GM18507 (cell line): ENCODE results near the gene TSPAN15.
A peak's percentile ranks its signal among the peaks of the same experiment; 100 is the strongest.

Experiments used
- DNase-seq: peaks from one replicate; pipeline ENCODE4 v3.0.0; 2011; ENCODE audit warnings: low read depth; ENCODE audit not compliant: insufficient read length; ENCODE audit errors: extremely low spot score
- FAIRE-seq: peaks from 2 replicates; lab custom pipeline; 2011; peaks lifted over from hg19 to GRCh38; lab: Jason Lieb, UNC

The TSPAN15 gene

DNA sequence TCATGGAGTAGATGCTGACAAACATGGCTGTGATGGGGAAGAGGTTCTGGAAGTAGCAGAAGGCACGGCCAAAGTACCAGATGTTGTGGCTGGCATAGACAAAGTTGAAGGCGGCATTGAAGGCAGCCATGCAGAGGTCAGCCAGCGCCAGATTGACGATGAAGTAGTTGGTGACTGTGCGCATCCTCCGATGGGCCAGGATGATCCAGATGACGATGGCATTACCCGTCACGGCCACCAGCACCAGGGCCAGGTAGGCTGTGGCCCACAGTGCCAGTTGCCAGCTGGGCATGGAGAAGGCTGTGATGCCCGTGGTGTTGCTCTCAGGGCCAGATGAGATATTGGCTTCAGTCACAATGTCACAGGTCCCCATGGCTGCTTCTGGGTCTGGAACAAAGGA lies 35.3 kb upstream of the TSPAN15 start:
- DNase-seq (no peak), FAIRE-seq (no peak)

DNA sequence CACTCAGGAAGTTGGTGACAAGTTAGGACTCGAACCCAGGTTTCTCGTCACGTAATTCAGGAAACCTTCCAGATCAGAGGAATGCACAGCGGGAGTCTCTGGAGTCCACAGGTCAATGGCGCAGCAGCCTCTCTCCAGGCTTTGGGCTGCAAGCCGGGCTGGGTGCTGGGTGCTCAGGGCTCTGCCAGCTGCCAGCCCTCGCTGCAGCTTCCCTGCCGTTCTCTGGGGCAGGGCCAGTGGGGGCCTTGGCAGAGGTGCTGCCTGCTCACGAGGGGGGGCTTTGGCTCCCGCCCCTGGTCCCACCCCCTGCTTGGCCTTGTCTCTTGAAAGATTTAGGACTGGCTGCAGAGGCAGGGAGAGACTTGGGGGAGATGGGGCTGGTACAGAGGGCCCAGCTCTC lies 34.6 kb upstream of the TSPAN15 start, which contains the start of gene TACR2:
TACR2 (minus strand) TSS at position 224 of the 400 bp plus-strand sequence. CDS start 595 bp downstream, outside the sequence.
- DNase-seq (no peak), FAIRE-seq (no peak)

DNA sequence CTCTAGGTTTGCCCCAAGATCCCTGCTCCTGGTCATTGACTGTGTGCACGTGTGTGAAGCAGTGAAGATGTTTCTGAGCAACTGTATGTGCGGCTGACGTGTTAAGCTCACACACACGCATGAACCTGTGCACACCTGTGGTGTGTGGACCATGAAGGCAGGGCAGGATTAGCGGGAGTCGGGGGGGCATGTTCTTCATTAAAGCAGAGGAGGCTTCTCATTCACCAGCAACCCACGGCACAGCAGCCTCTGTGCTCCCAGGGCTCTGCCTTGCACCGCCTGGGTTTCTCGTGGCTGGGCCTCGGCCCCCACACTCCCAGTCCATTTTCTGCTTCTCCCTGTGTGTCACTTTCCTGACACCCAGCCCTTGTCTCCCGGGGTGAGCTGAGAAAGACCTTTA lies 33.7 kb upstream of the TSPAN15 start:
- no peak for FAIRE-seq

DNA sequence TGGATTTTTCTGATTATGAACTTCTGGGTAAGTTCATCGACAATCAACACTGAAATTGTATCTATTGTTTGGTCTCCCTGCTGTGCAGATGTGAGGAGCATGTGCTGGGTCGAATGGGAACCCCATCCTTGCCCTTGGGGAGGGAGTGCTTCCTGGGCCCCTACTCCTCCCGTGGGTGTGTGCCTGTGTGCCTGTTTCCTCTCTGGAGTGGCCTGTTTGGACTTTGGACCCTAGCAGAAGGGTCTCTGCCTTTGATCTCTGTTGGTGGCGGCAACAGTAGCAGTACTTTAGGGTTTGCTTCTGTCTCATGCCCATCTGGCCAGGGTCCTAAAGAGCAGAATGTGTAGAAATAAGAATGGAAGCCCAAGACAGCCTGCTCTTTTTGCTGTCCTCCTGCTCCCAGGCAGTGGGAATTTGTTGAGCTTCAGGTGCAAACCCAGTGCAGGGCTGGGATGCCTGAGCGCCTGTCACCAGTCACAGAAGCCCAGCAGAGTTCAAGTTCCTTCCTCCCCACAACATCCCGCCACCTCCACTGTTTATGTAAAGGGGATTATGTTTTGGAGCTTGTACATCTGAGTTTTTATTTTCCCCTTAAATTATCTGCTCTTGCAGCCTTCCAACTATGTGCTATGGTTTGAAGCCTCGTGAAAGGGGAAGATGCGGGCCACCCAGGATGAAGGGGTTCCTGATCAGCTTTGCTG lies 33.1 kb upstream of the TSPAN15 start:
- FAIRE-seq, result no peak
- no peak for DNase-seq

More for the DNA sequence above, 33.7 kb upstream of the TSPAN15 start:
- DNase-seq, result no peak

DNA sequence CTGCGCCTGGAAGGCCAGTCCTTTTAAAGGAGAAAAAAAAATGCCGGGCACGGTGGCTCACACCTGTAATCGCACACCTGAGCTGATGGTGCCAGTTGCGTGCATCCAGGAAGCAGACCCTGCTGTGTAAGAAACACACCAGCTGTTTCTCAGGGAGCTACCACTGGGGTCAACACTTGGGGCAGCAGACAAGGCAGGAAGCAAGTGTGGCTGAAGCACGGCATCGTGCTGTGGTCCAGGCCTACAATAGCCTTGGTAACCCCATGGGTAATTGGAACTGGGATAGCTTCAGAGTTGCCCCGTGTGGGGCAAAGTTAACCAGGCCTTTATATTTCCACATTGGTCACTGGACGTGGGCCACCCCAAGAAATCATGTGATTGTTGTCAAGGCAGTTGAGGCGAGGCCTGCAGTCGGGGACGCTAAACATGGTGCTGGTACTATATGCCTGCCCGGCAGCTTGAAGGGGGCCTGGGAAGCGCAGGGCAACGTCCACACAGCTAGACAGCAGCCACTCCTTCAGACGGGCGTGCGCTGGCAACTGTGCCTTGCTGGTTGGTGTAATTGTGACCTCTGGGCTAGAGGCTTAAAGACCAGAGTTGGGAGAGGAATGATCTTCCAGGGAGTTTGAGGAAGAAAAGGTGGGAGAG lies 32.0 kb upstream of the TSPAN15 start:
- FAIRE-seq, result no peak
- no peak for DNase-seq

DNA sequence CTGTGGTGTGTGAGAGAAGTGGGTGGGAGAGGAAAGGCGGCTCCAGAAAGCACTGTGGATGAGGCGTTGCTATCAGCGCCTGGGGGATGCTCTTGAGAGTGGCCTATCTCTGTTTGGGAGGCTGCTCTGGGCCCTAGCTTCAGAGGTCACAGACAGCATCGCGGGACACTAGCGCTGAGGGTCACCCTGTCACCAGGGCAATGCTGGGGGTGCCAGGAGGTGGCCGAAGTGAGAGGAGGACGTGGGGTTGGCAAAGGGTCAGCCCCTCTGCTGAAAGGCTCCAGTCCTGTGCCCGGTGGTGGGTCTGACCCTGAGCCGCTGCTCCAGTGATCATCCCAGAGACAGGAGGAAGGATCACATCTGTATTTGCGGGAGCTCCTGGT lies 31.5 kb upstream of the TSPAN15 start:
- FAIRE-seq (no peak), DNase-seq (no peak)

DNA sequence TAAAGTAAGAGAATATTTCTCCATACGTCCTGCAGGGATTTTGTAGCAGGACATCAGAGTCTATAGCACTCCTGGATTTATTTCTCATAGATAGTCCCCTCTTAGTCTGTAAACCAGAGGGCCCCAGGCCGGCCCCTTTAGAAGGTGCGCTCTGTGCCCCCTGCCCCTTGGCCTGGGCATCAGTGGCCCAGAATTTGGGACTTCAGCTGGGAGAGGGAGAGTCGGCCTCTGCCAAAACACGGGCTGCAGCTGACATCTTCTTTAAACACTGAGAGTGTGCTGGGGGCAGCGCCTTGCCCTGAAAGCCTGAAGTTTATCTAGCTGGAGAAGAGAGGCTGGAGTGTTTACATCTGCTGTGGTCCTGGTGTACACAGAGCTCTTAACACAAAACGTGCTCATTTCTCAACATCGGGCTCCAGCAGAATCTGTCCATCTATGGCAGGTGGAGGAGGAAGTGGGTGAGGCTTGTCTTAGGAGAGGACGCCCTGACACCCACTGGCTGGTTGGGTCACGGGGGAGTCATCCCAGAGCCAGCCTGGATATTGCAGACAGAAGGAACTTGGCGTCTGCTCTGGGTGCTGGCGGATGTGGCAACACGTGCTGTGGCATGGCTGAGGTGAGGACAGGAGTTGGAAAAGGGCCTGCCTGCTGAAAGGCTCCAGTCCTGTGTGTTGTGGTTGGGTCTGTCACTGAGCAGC lies 29.5 kb upstream of the TSPAN15 start:
- FAIRE-seq (no peak), DNase-seq (no peak)

DNA sequence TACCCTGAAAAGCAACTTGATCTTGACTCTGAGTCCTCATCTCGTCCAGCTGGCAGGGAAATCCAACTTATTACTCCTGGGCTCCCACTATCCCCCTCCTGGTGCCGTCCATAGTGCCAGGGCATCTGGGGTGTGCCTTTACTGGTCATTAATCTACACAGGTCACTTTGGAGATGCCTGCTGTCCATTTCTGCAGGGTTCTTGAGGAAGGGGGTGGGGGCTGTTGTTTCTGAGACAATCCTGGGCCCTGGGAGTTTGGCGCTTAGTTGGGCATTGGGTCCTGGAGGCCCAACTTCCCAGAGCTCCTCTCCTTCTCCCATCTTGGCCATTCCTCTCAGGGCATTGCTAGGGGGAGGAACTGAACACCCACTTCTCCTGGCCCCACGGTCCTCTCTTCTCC lies 28.6 kb upstream of the TSPAN15 start:
- FAIRE-seq, result no peak
- no peak for DNase-seq

DNA sequence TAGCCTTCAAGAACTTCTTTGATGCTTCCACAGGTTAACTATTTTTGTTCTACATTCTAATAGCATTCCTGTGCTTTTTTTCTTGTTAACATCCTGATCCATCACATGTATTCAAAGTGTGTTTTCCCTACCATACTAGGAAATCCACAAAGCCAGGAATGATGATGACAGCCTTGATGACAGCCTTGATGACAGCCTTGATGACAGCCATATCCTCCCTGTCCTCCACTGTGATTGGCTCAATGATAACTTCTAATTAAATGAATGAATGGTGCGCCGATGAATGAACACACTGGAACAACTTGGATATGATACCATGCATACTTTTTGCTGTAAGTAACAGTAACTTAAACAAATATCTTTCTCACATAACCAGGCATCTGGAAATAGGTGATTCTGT lies 26.2 kb upstream of the TSPAN15 start:
- peak; percentile 31 for FAIRE-seq
- no peak for DNase-seq

DNA sequence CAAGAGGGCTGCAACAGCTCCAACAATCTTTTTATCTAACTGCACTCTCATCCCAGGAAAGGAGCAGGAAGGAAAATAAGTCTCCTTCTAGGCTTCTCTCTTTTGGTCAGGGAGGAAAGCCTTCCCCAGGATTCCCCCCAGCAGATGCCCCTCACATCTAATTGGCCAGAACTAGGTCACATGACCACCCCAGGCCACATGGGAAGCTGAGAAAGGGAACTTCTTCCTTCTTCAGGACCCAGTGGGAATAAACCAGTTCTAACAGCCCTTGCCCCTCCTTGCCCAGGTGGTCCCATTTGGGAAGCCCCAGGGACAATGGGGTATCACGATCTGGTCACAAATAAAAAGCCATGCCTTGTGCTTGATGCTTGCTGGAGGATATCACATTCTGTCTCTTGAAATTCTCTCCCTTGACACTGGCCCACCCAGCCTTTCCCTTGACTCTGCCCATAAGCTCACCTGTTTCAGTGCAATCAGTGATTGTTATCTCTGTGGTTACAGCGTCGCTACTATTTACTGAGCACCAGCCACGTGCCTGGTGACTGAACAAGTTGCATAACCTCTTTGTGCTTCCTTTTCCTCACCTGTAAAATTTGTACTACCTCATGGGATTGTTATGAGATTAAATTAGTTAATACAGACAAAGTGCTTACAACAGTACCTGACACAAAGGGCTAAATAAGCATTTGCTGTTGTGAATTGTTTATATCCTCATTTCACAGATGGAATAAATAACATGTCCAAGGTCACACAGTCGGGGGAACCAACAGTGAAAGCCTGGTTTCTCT lies 25.6 kb upstream of the TSPAN15 start:
- FAIRE-seq (no peak), DNase-seq (no peak)

DNA sequence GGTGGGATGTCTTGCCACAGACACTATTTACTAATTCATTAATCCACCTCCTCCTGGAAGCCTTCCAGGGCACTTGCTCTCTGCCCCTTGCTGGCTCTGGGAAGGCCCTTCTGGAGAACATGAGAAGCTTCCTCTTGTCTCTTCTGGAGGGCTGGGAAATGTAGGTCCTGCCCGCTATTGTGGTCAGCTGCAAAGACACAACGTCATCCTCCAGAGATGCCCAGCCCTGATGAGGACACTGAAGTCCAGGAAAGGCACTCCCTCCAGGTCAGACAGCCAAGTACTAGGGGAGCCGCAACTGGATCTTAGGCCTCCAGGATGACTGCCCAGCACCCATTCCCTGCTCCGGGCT lies 24.9 kb upstream of the TSPAN15 start:
- no peak for FAIRE-seq

DNA sequence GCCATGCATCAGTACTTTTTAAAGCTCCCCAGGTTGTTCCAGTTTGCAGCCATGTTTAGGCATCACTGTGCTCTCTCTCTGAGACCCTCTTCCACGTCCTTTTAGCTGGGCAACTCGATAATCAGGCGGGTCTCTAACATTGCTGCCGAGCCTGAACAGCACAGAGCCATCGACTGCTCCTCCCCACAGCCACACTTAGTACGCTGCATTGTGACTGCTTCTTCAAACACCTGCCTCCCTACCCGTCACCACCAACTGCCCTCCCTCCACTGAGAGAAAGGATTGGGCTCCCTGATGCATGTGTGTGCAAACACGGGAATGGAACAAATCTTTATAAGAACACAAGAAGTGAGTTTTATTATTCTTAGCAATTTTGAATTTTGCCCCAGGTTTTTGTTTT lies 23.1 kb upstream of the TSPAN15 start:
- FAIRE-seq (no peak), DNase-seq (no peak)

More for the DNA sequence above, 24.9 kb upstream of the TSPAN15 start:
- no peak for DNase-seq

DNA sequence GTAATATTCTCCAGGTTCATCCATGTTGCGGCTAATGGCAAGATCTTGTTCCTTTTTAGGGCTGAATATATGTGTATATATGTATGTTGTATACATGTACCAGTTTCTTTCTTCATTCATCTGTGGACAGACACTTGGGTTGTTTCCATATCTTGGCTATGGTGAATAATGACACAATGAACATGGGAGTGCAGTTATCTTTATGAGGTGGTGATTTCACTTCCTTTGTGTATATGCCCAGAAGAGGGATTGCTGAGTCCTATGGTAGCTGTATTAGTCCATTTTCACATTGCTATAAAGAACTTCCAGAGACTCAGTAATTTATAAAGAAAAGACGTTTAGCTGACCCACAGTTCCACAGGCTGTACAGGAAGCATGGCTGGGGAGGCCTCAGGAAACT lies 17.1 kb upstream of the TSPAN15 start:
- DNase-seq, result no peak

DNA sequence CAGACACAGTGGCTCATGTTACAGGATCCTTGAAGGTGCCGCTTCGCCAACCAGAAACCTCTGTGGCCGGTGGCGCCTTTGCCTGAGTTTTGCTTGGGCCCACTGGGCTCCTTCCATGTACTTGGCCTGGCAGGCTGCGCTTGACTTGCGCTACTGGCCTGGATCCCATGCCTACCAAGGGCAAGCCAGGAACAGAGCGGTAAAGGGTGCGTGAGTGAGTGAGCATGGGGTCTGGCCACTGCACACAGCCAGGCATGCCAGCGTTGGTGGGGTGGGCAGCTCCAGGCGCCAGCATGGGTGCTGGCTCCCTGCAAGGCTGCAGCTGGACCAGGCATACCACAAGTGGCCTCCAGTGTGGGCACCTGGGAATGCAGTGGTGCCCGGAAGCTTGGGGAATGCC lies 16.3 kb upstream of the TSPAN15 start:
- DNase-seq, result no peak
- no peak for FAIRE-seq

More for the DNA sequence above, 17.1 kb upstream of the TSPAN15 start:
- FAIRE-seq, result no peak

DNA sequence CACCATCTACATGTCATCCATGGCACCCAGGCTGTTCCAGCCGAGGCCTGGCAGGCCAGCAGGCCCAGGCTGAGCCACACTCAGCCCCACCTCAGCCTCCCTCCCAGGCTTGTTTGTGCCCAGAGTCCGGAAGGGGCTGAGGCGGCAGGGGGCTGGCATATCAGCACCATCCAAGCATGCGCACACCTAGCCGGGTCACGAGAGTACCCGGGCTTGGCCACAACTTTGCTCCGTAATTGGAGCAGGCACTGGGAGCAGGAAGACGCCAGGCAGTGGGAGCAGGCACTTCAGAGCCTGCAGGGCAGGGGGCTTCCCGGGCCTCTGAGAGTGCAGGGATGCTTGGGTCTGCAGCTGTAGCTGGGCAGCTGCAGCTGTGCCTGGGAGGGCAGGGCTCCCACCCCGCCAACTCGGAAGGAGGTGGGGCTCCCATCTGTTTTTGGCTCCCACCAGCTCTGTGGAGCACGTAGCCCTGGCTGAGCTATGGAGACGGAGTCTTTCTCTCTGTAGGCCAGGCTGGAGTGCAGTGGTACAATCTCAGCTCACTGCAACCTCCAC lies 15.2 kb upstream of the TSPAN15 start:
- DNase-seq (no peak), FAIRE-seq (no peak)

DNA sequence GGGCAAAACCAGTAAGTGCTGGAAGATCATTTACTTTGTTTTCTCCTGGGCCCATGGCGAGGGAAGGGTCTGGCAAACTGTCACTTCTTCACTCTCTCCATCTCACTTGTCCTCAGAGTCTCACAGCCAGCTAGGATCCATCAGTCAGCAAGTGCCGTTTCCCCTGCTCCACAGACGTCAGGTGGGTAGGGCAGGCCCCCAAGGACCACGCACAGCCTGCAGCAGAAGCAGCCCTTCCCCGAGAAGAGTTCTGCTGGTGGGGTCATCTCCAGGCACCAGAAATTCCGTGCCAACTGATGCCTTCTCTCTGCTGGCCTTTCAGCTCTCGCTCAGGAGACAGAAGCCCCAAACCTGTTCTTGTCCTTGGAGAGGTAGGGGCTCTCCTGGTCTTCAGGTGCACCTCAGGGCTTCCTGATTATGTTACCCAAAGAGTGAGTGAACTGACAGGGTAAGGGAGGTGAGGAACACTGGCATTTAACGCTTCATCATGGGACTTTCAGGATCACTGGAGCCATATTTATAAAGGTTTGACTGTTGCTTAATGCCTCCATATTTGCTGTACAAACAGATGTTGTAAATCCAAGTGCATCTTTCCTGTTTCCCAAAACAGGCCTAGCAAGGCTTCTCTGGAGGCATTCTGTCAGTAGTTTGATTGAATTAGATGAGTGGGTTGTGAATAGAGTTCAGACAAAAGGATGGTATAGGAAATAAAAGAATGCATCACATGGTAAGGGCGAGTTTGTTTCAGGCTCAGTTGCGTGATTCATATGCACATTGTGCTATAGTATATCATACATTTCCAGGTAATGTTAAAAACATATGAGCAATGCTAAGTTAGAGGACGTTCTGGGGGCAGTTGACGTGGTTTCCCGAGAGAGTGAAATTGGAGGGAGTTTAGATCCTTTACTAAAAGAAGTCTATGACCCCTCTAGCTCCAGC lies 13.7 kb upstream of the TSPAN15 start:
- FAIRE-seq, result no peak
- no peak for DNase-seq

DNA sequence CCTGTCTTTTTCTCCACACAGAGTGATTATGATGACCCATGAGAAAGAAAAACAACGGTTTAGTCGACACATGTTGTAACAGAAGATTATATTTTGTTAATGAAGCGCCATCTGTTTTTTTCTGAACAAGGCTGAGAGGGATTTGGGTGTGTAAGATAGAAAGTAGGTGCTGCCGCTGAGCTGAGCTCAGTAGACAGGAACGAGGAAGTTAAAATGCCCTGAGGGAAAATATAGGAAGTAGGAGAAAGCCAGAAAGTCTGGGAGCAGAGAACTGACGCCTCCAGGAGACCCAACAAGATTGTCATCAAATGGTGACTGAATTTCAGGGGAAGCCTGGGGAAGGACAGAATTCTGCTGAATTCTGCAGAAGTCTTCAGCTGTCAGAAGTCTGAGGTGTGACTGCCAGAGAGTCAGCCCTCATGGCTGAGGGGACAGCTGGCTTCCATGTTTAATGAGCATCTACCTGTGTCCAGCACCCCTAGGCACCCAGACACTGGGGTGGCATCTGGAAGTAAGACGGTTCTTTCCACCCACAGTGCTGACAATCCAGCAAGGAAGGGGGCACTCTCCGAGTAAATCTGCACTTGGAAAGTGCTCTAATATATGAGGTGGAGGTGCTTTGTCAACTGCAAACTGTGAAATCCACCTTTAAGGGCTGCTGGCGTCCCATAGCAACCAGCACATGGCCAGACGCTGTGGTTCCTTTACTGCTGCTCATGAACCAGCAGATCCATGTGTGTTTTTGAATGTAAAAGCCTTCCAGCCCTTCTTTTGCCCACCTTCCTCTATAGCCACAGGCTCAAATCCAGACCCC lies 12.5 kb upstream of the TSPAN15 start:
- FAIRE-seq (no peak), DNase-seq (no peak)

DNA sequence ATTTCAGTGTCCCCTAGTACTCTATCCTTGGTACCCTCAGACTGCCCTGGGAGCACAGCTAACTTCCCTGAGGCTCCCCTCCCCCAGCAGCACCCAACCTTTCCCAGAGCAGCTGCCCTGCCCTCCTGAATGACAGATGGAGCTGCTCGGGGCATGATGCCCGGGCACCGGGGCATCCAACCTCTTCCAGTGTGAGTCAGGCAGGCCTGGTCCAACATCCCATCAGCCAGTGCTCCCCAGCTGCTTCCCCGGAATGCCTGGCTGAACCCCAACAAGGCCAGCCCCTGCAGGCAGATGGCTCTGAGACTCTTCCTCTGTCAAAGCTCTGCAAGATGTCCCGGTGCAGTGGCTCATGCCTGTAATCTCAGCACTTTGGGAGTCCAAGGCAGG lies 11.9 kb upstream of the TSPAN15 start:
- no peak for DNase-seq
- FAIRE-seq, result no peak
